ENCODE data around the gene APBB1IP. TPM values are rescaled to one million over a fixed set of nuclear protein-coding genes. Genes with fewer than 3 reads are reported as not detected.
"Not testable (repeated sequence)": the region's sequence is repeated elsewhere in the genome, so short reads cannot be mapped to it uniquely, and the experiment has no call there.

The APBB1IP gene
- total RNA-seq, 2 experiments from 2014 or later: 80.9 to 82.2 TPM

DNA sequence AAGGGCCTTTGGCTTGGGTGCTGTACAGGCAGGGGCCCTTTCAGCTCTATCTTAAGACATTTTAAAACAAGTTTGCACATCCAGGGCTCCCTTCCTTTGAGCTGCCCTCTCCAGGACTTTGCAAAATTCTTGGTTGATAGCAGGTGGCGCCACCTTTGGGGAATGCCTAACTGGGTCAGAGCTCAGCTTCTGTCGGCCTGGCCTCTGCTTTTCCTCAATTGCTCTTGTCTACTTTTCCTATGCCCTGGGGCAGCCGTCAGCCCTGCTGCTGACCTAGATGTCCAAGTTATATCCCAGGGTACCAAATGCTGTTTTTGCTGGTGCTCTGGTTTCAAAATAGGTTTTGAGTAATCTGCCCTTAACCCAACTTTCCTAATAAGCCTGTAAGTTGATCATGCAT is 65.8 kb downstream of the APBB1IP start:
- Mint-ChIP-seq H3K9me3 (no peaks in the 10 kb centered on the region), H3K4me1 (no peaks in the 10 kb centered on the region), H3K27ac (no peak overlapping the region), H3K36me3 (ENCODE audit: low read depth) (peaks cover 71% of the 10 kb centered on the region), H3K27me3 (no peaks in the 10 kb centered on the region), H3K4me3 (no peak overlapping the region)
- ChIA-PET CTCF (interaction anchor here (1.3 to 1.6 kb wide), 2 partner anchors 37 to 169 kb away, joined by 3 to 8 read pairs; no protein-coding TSS in a partner anchor), POLR2A (interaction anchor here (1.3 kb wide), 2 partner anchors 62 to 65 kb away, joined by 3 to 4 read pairs; no protein-coding TSS in a partner anchor)
- DNase-seq: peak; percentile 26

DNA sequence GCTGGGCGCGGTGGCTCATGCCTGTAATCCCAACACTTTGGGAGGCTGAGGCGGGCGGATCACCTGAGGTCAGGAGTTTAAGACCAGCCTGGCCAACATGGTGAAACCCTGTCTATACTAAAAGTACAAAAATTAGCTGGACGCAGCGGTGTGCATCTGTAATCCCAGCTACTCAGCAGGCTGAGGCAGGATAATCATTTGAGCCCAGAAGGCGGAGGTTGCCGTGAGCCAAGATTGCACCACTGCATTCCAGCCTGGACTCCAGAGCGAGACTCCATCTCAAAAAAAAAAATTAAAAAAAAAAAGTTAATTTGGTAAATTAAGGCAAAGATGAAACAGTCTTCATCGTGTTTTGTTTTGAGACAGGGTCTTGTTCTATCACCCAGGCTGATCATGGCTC is 66.3 kb downstream of the APBB1IP start:
- H3K36me3 Mint-ChIP-seq (ENCODE audit: low read depth): peaks cover 74% of the 10 kb centered on the region
- ChIA-PET CTCF (interaction anchor here (1.6 kb wide), 1 partner anchor 169 kb away, joined by 8 read pairs; no protein-coding TSS in a partner anchor), POLR2A (interaction anchor here (1.3 kb wide), 2 partner anchors 62 to 66 kb away, joined by 3 to 4 read pairs; no protein-coding TSS in a partner anchor)
- H3K4me3 Mint-ChIP-seq, DNase-seq, H3K27ac Mint-ChIP-seq, H3K9me3 Mint-ChIP-seq, H3K4me1 Mint-ChIP-seq, H3K27me3 Mint-ChIP-seq: not testable (repeated sequence)

GRCh38 chr10:26505491-26505890 is 67.3 kb downstream of the APBB1IP start:
- ChIA-PET POLR2A (no interaction called here), CTCF (no interaction called here)
- Mint-ChIP-seq H3K4me1 (no peaks in the 10 kb centered on the region), H3K27me3 (no peaks in the 10 kb centered on the region), H3K27ac (no peak overlapping the region), H3K36me3 (ENCODE audit: low read depth) (peaks cover 75% of the 10 kb centered on the region), H3K4me3 (no peak overlapping the region), H3K9me3 (no peaks in the 10 kb centered on the region)
- DNase-seq: no peak

GRCh38 chr10:26506736-26507135 is 68.6 kb downstream of the APBB1IP start:
- peaks cover 77% of the 10 kb centered on the region for H3K36me3 Mint-ChIP-seq (ENCODE audit: low read depth)
- no peaks in the 10 kb centered on the region for H3K9me3 Mint-ChIP-seq
- CTCF ChIA-PET: no interaction called here
- no peak for DNase-seq
- POLR2A ChIA-PET: no interaction called here
- no peaks in the 10 kb centered on the region for H3K27me3 Mint-ChIP-seq
- H3K4me1 Mint-ChIP-seq: no peaks in the 10 kb centered on the region
- no peak overlapping the region for H3K4me3 Mint-ChIP-seq
- H3K27ac Mint-ChIP-seq: no peak overlapping the region

DNA sequence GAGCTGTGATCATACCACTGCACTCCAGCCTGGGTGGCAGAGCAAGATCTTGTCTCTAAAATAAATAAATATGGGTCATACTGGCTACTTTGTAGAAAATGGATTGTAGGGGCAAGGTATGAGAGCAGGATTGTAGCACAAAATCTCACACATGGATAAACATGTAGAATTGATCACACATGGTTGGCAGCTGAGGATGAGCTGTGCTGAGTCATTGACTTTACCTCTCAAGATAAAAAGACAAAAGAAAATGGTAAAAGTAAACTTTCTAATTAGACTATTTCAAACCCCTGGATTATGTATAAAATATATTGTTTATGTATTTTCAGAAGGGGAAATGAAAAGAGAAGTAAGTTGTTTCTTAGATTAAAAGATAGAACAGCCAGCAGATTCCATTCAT is 69.3 kb downstream of the APBB1IP start:
- Mint-ChIP-seq H3K9me3 (no peaks in the 10 kb centered on the region), H3K36me3 (ENCODE audit: low read depth) (peaks cover 79% of the 10 kb centered on the region), H3K4me3 (no peak overlapping the region), H3K27me3 (no peaks in the 10 kb centered on the region), H3K27ac (no peak overlapping the region), H3K4me1 (no peaks in the 10 kb centered on the region)
- ChIA-PET POLR2A (no interaction called here), CTCF (no interaction called here)
- no peak for DNase-seq

DNA sequence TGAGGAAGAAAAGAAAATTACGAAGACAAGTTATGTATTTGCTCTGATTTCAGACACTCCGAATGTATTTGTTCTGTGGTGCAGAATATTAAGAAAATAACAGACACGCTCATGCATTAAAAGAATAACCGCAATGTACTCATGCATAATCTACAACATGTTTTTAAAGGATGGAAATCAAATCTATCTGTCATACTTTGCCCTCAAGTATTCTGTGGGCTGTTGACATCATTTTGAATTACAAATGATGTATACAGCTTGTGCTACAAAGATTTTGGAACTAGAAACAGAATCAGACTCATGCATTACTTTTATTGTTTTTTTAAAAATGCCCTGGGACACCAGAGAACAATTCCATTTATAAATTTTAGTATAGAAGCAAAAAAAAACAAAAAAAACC is 69.9 kb downstream of the APBB1IP start:
- CTCF ChIA-PET: no interaction called here
- no peak for DNase-seq
- POLR2A ChIA-PET: no interaction called here
- Mint-ChIP-seq H3K27me3 (no peaks in the 10 kb centered on the region), H3K9me3 (no peaks in the 10 kb centered on the region), H3K4me1 (no peaks in the 10 kb centered on the region), H3K27ac (no peak overlapping the region), H3K36me3 (ENCODE audit: low read depth) (peaks cover 82% of the 10 kb centered on the region), H3K4me3 (no peak overlapping the region)

GRCh38 chr10:26509307-26509706 is 71.2 kb downstream of the APBB1IP start:
- Mint-ChIP-seq H3K4me1 (no peaks in the 10 kb centered on the region), H3K36me3 (ENCODE audit: low read depth) (peaks cover 87% of the 10 kb centered on the region), H3K27ac (no peak overlapping the region), H3K9me3 (no peaks in the 10 kb centered on the region), H3K4me3 (no peak overlapping the region), H3K27me3 (no peaks in the 10 kb centered on the region)
- ChIA-PET CTCF (interaction anchor here (1.2 kb wide), 1 partner anchor 19 kb away, joined by 4 read pairs; no protein-coding TSS in a partner anchor), POLR2A (no interaction called here)
- DNase-seq: no peak

- no peak overlapping the region for H3K4me3 Mint-ChIP-seq
Observed at GRCh38 chr10:26513101-26513500, 75.0 kb downstream of the APBB1IP start.

GRCh38 chr10:26516540-26517101 is 78.5 kb downstream of the APBB1IP start:
- POLR2A ChIA-PET: no interaction called here
- H3K4me3 Mint-ChIP-seq: no peak overlapping the region
- no peaks in the 10 kb centered on the region for H3K4me1 Mint-ChIP-seq
- no peaks in the 10 kb centered on the region for H3K27me3 Mint-ChIP-seq
- no peaks in the 10 kb centered on the region for H3K9me3 Mint-ChIP-seq
- CTCF ChIA-PET: no interaction called here
- no peak overlapping the region for H3K27ac Mint-ChIP-seq
- DNase-seq: no peak
- peaks cover 86% of the 10 kb centered on the region for H3K36me3 Mint-ChIP-seq (ENCODE audit: low read depth)

More at GRCh38 chr10:26513101-26513500, 75.0 kb downstream of the APBB1IP start:
- H3K4me1 Mint-ChIP-seq: no peaks in the 10 kb centered on the region
- H3K27ac Mint-ChIP-seq: no peak overlapping the region
- DNase-seq: no peak
- no peaks in the 10 kb centered on the region for H3K9me3 Mint-ChIP-seq
- peaks cover 85% of the 10 kb centered on the region for H3K36me3 Mint-ChIP-seq (ENCODE audit: low read depth)
- H3K27me3 Mint-ChIP-seq: no peaks in the 10 kb centered on the region
- CTCF ChIA-PET: no interaction called here
- POLR2A ChIA-PET: no interaction called here

DNA sequence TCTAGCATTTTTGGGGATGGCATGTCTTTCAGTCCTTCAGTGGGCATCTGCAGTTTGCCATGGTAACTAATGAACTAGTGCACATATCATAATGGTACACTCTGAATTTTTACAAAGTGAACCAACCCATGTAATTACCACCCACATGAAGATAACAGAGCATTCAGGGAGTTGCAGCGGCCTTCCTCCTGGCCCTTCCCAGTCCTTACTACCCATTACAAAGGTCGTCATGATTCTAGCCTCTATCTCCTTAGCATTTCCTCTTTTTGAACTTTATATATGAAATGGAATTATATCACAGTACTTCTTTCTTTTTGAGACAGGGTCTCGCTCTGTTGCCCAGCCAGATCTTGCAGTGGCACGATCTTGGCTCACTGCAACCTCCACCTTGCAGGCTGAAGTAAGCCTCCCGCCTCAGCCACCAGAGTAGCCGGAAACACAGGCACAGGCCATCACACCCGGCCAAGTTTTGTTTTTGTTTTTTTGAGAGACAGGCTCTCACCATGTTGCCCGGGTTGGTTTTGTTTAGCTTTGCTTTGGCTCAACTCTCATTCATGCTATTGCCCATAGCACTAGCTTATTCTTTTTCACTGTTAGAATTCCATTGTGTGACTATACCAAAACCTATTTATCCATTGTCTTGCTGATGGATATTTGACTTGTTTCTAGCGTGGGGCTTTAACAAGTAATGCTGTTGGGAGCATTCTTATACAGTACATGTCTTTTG is 79.2 kb downstream of the APBB1IP start:
- DNase-seq: no peak
- Mint-ChIP-seq H3K4me3 (no peak overlapping the region), H3K36me3 (ENCODE audit: low read depth) (peaks cover 86% of the 10 kb centered on the region), H3K4me1 (no peaks in the 10 kb centered on the region), H3K27me3 (no peaks in the 10 kb centered on the region), H3K27ac (no peak overlapping the region), H3K9me3 (no peaks in the 10 kb centered on the region)
- ChIA-PET POLR2A (no interaction called here), CTCF (interaction anchor here (0.6 kb wide), 1 partner anchor 41 kb away, joined by 4 read pairs; no protein-coding TSS in a partner anchor)

- Mint-ChIP-seq H3K9me3 (no peaks in the 10 kb centered on the region), H3K27ac (no peak overlapping the region), H3K4me1 (no peaks in the 10 kb centered on the region), H3K4me3 (no peak overlapping the region), H3K27me3 (no peaks in the 10 kb centered on the region), H3K36me3 (ENCODE audit: low read depth) (peaks cover 82% of the 10 kb centered on the region)
- CTCF ChIA-PET: no interaction called here
- POLR2A ChIA-PET: no interaction called here
- no peak for DNase-seq
Observed at GRCh38 chr10:26519803-26520202, 81.7 kb downstream of the APBB1IP start.

GRCh38 chr10:26520575-26520974 is 82.4 kb downstream of the APBB1IP start:
- CTCF ChIA-PET: no interaction called here
- no peak for DNase-seq
- peaks cover 79% of the 10 kb centered on the region for H3K36me3 Mint-ChIP-seq (ENCODE audit: low read depth)
- H3K4me1 Mint-ChIP-seq: no peaks in the 10 kb centered on the region
- H3K4me3 Mint-ChIP-seq: no peak overlapping the region
- no peaks in the 10 kb centered on the region for H3K9me3 Mint-ChIP-seq
- no peak overlapping the region for H3K27ac Mint-ChIP-seq
- POLR2A ChIA-PET: no interaction called here
- no peaks in the 10 kb centered on the region for H3K27me3 Mint-ChIP-seq

DNA sequence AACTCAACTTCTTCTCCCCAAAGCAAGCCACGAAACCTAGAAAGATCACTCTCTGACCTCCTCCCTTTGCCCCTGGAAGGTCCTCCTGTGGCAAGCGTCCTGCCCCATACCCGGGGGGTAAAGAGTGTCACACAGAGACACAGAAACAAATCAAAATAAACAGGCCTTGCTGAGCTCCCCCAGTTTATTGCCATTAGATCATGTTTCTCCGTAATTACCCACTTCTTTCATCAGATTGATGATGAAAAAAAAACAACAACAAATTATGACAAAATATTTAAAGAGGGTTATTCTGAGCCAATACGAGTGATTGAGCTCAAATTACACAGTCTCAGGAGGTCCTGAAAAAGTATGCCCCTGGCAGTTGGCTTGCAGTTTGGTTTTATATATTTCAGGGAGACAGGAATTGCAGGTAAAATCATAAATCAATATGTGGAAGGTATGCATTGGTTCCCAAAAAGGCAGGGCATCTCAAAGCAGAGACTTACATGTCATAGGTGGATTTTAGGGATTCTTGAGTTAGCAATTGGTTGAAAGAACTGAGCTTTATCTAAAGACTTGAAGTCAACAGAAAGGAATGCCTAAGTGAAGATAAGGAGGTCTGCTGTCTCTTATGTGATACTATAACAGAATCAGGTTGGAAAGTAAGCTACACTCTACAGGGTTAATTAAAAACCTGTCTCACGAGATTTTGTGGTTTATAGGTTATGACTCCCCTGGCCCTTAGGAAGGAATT is 86.2 kb downstream of the APBB1IP start:
- Mint-ChIP-seq H3K4me3 (no peak overlapping the region), H3K4me1 (no peaks in the 10 kb centered on the region), H3K36me3 (ENCODE audit: low read depth) (peaks cover 68% of the 10 kb centered on the region), H3K9me3 (no peaks in the 10 kb centered on the region), H3K27me3 (no peaks in the 10 kb centered on the region), H3K27ac (no peak overlapping the region)
- ChIA-PET CTCF (interaction anchor here (0.8 kb wide), 1 partner anchor 11 kb away, joined by 8 read pairs; no protein-coding TSS in a partner anchor), POLR2A (interaction anchor here (1.0 kb wide), 1 partner anchor 93 kb away, joined by 3 read pairs; no protein-coding TSS in a partner anchor)
- no peak for DNase-seq
